Right lung (tissue), 5 donors: ENCODE results near the gene MRPS22. TPM values are rescaled to one million over a fixed set of nuclear protein-coding genes. Genes with fewer than 3 reads are reported as not detected.

Source experiments
- DNase-seq, 2 donors: peaks; one replicate each; pipeline ENCODE4 v3.0.0-alpha.2; 2013
- polyA plus RNA-seq, 5 donors: library from polyadenylated mRNA; unstranded; fragments of 120-200 nt; gene quantifications; one replicate each; pipeline versions ENCODE4 v1.2.1 to v1.2.3, GENCODE V29; 2013; ENCODE audit warnings: inconsistent platforms in 1 of 5, low replicate concordance in 1 of 5; ENCODE audit not compliant: insufficient read length in 5 of 5, insufficient read depth in 1 of 5

MRPS22 gene
- polyA plus RNA-seq, 5 donors = 48.0 to 61.4 (median 53.7) TPM

DNA sequence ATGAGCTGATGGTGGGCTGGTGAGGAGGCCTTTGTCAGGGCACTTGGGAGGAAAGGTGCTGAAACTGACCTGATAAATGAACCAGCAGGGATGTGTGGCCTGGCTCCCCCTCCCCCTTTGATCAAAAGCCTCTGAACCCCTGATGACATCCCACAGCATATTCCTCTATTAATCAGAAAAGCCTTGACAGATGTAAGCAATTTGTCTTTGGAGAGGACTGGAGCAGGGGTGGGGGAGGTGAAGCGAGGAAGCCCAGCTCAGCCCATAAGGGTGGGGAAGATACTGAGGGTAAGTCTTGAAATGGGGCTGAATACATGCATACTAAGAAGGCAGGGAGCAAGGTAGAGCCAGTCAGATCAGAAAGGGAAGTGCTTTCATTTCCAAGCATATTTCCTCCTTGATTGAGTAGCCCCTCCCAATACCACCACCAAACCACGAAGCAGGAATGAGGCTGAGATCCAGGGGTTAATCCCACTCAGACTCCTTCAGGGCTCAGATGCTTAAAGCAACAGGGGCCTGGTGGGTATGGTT, 34.7 kb upstream of the MRPS22 start:
- DNase-seq = no peak

DNA sequence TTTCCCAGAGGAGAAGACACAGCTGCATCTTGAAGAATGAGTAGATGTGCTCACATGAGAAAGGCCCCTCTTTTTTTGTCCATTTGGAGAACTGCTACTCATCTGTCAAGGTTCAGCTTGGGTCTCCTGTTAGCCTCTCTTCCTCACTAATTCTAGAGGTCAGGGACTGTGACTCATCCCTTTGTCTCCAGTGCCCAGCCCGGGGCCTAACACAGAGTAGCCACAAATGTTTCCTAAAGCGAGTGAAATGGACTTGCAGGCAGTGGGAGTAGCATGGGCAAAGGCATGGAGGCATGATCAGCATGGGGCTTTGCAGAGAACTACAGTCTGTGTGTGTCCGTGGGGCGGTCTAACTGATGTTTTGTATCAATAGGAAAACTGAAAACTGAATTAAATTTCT, 33.9 kb upstream of the MRPS22 start:
- no peak for DNase-seq

DNA sequence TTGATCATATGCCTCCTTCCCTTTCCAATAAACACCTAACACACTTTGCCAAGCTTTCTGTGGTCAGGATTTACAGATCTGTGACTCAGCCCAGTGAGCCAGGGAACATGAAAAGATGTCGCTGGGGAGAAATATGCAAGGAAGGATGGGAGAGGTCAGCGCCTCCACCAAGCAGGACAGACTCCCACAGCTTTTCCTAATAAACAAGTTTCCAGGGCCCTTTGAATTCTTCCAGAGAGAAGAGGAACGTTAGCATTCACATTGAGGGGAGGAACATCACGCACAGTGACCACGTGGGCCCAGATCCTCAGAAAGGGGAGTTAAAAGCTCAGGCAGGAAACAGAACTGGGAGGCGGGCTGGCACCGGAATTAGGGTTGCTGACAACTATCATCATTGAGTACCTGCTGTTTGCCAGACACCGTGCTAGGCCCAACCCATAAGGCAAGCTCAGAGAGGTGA, 33.3 kb upstream of the MRPS22 start:
- no peak for DNase-seq

DNA sequence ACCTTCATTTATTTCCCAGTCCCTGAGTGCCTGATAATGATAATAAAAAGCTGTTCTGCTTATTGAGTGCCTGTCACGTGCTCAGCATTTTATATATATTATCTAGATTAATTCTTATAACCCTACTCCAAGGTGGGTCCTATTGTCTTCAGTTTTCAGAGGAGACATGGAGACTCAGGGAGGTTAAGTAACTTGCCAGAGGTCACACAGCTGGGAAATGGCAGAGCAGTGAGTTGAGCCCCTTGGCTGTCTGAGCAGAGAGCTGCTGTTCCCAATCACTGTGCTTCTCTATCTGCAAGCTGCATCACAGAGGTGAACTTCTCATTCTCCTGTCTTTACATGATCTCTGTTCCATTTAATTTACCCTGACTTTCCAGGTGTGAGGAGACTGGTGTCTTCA, 32.3 kb upstream of the MRPS22 start:
- no peak for DNase-seq

DNA sequence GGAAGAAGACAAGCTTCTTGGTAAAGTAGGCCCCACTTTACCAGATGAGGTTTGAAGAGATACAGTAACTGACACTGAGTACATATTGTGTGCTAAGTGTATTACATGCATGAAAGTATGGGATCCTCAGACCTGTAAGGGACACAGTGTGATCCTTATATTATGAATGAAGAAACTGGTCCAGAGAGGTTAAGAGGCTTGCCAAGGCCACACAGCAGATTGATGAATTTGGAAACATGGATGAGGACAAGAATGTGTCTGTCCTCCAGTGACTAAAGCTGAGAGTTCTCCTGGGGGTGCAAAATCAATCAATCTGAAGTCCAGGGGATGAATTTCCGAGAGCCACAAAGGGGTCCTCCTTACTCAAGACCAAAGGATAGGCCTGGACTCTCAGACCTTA, 31.4 kb upstream of the MRPS22 start:
- no peak for DNase-seq

DNA sequence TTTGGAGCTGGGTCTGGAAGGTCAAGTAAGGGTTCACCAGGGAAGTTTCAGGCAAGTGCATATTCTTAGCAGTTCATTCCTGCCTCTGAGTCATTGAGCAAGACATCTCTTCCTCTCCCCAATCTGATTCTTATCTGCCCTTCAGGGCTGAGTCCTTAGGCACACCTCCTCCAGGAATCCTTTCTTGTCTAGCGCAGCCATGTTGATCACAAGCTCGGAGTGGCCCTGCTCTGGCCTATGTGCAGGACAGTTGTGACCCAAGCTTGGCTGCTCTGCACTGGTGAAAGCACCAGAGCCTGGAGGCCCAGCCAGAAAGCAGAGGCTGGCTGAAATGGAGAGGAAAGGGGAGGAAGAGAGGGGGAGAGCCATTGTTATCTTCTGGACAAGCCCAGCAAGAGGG, 30.9 kb upstream of the MRPS22 start:
- DNase-seq = no peak

DNA sequence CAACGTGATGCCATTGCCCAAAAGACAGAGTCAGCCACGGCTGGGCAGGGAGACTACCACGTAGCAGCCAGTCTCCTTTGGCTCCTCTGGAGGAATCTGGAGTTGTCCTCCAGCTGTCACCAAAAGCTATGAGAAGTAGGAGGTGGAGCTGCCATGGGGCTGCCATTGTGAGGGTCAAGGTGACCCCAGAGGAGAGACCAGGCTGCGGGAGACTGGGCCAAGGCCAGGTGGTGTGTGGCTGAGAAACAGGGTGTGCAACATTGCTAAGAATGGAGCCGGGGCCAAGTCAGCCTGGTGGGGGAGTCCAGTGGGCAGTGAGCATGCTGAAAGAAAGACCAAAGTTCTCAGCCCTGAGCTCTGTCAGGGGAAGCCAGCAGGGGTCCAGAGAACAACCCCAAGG, 29.9 kb upstream of the MRPS22 start:
- no peak for DNase-seq

DNA sequence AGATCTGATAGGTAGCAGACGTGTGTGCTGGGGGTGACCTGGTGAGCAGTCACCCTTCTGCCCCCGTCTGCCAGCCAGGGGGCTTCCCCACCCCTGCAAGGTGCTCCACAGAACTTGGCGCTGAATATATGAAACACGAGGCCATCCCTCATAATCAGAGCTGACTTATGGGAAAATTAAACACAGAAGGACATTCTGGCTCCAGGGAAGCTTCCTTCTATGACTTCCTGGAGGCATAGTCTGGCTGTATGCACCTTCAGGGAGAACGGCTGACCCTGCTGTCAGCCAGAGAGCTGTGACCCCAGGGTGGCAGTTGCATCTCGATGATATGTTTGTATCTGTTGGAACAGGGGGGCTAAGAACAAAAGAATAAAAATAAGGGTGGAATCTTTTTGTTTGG, 26.6 kb upstream of the MRPS22 start:
- no peak for DNase-seq

DNA sequence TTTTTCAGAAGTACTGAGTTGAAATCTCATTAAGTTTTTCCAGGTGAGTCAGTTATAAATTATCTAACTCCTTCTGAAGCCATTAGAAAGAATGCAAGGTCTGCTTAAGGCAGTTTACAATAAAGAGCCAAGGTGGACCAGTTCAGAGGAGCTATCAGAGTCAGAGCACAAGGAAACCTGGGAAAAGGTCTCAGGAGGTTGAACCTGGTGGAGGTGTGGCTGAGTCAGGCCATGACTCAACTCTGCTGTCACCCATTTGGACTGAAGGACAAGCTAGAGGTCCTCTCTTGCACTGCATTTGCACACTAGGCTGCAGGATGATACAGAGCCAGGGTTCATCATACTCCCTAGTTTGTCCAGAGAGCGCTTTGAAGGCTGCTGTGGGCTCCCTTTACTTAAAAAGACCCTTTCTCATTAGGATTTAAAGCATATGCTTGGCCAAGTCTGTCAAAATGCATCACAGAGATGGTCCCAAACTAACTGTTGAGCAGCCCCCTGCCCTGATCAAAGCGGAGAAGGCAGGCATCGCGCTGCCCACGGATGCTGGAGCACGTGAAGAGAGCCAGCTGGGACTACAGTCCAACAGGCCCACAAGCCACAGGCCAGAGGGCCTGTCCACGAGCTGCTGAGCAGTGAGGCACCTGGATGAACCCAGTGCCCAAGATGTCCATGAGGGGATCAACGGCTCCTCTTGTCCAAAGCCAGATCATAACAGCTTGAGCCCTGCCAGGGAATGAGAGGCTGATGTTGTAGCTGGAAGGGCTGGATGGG, 26.0 kb upstream of the MRPS22 start:
- no peak for DNase-seq

DNA sequence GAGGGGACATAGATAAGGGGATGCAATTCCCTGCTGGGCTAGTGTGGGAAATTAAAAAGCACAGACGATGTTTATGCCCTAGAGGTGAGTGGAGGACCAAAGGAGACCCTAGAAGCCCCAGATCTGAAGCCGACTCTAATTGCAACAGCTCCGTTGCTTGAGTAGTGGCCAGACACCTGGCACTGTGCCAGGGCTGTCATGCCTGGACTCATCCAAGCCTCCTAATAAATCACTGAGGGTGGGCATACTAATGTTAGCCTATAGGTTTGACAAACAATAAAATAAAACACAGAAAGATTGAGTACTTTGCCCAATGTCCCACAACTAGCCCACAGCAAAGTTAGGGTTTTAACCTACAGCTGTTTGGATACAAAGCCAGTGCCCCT, 25.4 kb upstream of the MRPS22 start:
- no peak for DNase-seq

DNA sequence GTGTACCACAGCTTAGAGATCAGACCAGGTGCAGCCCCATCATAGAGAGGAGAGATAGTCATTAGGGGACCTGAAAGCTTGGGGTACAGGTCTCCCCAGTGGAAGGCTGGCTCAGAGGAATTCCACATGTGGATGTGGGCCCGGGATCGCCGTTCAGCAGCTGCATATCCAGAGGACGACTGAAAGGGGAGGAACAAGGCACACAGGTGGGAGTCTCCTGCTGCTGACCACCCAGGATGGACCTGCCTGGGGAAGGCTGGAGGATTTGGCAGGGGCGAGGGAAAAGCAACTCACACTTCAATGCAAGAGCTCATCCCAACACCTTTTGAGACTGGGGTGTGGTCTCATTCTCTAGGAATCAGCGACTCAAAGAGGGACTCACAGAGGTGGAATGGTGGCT, 25.0 kb upstream of the MRPS22 start:
- no peak for DNase-seq

DNA sequence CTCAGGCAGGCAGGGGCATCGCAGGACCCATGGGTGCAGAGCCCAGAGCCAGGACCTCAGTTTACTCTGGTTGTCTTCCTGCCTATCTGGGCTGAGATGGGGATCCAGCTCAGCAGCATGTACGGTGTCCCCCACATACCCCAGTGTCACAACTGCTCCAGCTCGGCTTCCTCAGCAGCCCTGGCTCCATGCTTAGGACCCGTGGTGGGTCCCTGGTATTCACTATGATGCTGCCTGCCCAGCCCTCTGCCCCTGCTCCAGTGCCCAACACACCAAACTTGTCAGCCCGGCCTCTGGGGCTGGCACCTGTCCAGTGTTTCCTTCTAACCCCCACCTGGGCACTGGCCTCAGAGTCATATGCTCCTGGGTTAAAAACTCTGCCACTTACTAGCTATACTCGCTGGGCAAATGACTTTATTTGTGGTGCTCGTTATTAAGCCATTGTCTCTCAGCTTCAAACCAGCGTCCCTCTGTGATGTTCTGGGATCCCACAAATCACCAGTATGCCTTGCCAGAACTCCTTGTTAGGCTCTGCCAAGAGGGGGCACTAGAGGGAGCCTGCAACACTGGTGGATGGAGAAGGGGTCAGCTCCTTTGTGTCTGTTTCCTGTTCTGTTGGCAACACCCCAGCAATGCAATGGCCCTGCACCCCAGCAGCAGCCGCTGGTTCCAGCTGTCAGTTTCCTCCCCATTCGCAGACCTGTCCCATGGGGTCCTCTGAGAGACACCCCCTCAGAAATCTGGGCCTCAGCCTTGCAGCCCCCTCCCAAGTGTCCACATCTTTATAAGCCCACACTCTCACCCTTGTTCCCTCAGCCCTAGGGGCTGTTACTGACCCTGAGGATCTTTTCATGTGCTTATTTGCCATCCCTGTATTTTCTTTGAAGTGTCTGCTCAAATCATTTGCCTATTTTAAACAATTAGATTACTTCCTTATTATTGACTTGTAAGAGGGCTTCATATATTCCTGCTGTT, 24.1 kb upstream of the MRPS22 start:
- peak; percentile 5 to 15 for DNase-seq

DNA sequence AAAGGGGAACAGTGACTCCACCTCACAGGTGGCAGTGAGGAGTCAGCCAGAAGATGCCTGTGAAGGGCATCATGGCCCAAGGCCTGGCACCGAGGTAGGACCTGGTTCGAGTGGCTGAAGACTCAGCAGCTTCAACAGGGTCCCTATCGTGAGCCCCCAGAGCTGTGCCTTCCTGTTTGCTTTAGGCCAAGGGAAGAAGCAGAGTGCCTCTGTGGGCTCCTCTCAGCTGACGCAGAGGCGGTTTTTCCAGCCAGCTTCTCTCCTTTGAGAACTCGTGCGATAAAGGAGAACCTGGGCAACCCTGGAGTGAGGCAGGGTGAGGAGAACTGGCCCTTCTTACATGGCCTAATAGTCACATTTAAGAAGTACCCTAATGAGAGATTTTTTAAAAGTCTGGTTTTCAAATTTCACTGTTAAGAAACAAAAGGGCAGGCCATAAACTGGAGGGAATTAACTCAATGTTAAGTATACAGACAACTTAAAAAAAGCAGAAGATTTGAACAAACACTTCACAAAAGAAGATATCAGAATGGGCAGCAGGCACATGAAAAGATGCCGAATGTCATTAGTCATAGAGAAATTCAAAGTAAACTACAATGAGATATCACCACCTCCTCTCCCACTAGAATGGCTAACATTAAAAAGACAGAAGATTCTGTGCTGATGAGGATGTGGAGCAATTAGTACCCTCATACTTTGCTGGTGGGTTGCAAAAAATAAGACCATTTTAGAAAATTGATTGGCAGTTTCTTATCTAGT, 23.1 kb upstream of the MRPS22 start:
- DNase-seq = no peak

DNA sequence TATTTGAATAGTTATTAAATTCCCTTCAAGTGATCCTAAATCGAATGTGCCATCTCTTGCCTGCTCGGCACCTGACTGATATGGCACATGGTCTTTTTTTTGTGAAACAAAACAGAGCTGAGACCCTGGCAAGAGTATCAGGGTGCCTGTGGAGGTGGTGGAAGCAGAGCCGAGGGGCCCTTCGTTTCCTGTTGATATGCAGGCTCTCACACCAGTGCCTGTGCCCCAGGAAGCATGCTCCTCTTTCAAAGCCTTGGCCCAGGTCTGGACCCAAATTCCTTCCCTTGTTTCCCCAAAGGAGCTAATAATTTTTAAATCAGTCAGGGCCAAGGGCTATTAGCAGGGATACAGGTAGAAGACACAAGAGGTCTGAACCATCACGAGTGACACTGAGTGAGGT, 21.5 kb upstream of the MRPS22 start:
- DNase-seq = no peak

DNA sequence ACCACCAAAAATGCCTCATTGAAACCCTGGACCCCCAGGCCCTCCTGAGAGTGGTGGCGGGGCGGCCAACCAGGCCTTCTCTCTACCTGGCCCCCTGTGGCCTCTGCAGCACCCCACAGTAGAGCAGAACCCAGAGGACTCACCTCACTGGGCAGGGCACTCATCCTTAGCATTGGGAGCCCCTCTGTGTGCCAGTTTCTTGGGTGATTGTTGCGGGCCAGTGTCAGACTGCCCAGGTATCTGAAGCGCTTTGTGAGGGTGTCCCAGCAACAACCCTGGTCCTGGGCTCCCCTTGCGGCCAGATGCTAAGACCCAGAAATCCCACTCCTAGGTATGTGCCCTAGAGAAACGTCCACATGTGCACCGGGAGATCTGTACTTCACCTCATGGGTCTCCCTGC, 20.7 kb upstream of the MRPS22 start:
- DNase-seq = no peak

DNA sequence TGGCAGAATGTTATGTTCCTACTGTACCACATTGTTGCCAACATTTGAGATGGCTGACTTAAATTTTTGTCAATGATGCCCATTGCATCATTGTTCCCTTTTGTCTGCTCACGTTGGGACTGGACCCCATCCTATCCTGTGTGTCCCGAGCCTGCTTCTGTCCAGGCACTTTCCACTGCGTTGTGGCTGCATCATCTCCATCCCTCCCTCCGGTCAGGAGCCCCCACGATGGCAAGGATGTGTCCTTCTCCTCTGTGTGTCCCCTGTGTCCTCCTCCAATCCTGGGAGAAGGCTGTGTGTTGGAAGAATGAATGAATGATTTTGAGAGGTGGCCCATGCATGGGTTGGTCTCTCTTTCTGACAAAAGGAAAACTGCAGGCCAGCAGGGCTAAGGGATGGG, 19.4 kb upstream of the MRPS22 start:
- DNase-seq = no peak

DNA sequence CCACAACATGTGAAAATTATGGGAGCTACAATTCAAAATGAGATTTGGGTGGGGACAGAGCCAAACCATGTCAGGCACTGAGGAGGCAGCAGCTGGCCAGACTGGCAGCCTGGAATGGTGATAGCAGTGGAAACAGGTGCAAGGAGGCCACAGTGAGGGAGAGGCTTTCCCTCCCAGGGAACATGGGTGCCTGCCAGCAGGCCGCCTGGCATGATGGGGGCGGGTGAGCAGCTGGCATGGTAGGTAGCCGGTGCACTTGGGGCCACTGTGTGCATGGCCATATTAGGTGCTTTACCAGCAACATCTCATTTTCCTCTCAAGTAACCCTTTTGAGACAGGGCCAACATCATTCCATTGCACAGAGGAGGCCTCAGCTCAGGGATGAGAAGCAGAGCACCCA, 18.3 kb upstream of the MRPS22 start:
- DNase-seq = no peak

DNA sequence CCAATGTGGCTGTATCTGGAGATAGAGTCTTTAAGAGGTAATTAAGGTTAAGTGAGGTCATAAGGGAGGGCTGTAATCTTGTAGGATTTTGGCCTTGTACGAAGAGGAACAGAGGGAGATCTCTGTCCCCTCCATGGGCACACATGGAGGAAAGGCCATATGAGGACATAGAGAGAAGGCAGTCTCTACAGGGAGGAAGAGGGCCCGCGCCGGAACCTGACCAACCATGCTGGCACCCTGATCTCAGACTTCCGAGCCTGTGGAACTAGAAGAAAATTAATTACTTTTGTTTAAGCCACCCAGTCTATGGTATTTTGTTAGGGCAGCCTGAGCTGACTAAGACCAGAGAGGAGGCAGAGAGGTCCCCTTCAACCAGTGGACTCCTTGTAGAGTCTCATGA, 17.7 kb upstream of the MRPS22 start:
- DNase-seq = no peak

DNA sequence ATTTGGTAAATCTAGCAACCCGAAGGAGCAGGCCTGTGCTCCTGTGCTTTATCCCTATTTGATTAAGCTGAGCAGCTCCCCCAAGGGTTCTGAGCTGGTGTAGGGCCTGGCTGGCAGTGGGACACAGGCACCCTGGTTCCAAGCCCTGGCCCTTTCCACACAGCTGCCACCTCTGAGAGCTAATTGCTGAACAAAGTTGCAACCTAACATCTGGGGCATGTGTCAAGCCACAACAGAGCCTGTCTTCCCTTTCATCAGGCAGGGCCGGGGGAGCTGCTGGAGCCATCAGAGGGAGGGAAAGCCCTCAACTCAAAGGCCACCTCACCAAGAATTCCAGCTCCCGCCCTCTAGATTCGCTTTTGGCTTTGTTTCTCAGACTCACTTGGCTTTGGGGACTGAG, 17.1 kb upstream of the MRPS22 start:
- no peak for DNase-seq

DNA sequence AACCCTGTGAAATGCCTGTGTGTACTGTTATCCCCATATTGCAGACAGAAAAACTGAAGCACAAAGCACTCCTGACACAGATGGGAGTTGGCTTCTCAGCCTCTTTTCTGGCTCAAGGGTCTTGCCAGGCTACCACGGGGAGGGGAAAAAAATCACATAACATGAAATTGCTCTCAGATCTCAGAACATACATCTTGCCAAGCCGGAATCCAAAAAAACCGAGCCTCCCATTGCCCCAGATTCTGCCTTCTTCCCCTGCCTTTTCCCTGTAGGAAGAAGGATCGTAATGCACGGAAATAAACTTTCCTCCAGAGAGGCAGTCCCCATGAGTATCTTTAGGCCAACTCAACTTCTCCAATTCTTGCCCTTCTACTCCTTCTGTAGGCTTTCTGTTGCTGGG, 16.6 kb upstream of the MRPS22 start:
- DNase-seq = no peak

DNA sequence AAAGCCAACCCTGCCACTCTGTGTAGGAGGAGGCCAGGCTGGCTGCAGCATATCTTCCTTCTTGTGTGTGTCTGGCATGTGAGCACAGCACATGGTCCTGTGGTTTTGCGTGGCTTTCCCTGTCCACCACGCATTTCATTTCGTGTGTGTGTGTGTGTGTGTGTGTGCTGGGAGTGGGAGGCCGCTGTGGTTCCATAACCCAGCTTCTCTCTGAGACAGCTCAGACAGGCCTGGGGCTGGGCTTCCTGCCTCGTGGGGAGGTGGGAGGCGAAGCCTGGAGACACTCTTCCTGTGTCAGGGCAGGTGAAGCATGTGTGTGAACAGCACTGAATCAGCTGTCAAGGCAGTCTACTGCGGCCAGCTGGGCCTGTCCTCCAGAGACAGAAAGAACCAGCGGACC, 16.0 kb upstream of the MRPS22 start:
- no peak for DNase-seq

DNA sequence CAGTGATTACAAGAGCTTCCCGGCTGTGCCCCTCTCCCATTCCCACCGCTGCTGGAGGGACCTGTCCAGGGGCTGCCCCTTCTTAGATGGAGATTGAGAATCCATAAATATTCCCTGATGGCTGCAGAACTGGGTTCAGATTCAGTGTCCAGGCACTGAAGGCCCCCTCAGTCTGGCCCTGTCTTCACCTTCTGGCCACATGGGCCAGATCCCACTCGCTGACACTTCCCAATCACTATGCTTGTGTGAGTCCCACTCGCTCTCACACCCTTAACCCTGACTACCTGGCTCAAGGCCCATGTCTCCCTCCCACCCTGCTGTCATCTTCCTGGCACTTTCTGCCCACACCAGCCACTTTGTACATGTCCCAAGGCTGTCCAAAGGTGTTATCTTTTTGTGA, 15.5 kb upstream of the MRPS22 start:
- no peak for DNase-seq
